HUES64 (cell line): Measurements from ENCODE around the gene ADARB1.

Experiments
- H3K27ac ChIP-seq: 2 replicates; pipeline ENCODE4 v1.7.0; 2013; ENCODE audit warnings: low read depth, low read length, inconsistent platforms
- H3K27me3 ChIP-seq: 2 replicates; pipeline ENCODE4 v1.6.1; 2013; ENCODE audit warnings: mild to moderate bottlenecking, low read length; ENCODE audit not compliant: insufficient read depth
- H3K36me3 ChIP-seq: 2 replicates; pipeline ENCODE4 v1.6.1; 2013; ENCODE audit warnings: mild to moderate bottlenecking, low read length; ENCODE audit not compliant: insufficient read depth
- H3K4me1 ChIP-seq: 2 replicates; pipeline ENCODE4 v1.6.1; 2013; ENCODE audit warnings: mild to moderate bottlenecking, low read length, moderate library complexity; ENCODE audit not compliant: insufficient read depth
- H3K4me3 ChIP-seq: 2 replicates; pipeline ENCODE4 v1.5.1; 2013; ENCODE audit warnings: mild to moderate bottlenecking, low read length, moderate library complexity
- H3K9ac ChIP-seq: 2 replicates; pipeline ENCODE4 v1.6.1; 2013; ENCODE audit warnings: mild to moderate bottlenecking, low read depth, low read length
- H3K9me3 ChIP-seq: 2 replicates; pipeline ENCODE4 v1.6.1; 2013; ENCODE audit warnings: low read depth, low read length; ENCODE audit not compliant: insufficient read depth
- WGBS: fragments of 150-250, 120-280 bp; methylation state at CpG from one replicate; pipeline ENCODE4 v1.1.7; 2013; ENCODE audit warnings: missing lambda C conversion rate; 5-methylcytosine and 5-hydroxymethylcytosine counted together

Gene ADARB1

GRCh38 chr21:45072738-45073300 lies 1.6 kb upstream of the ADARB1 start:
- Histone ChIP-seq H3K4me1 (peaks cover 8% of the 10 kb centered on the region; the same call in 1 of the 2 replicates), H3K9ac (no peak overlapping the region), H3K27me3 (peaks cover 22% of the 10 kb centered on the region), H3K4me3 (no peak overlapping the region), H3K36me3 (no peaks in the 10 kb centered on the region), H3K27ac (no peak overlapping the region), H3K9me3 (no peaks in the 10 kb centered on the region)
- 88% methylated on average over 29 of the region's 29 CpGs for WGBS

GRCh38 chr21:45073301-45074047 lies 906 bp upstream of the ADARB1 start:
- Histone ChIP-seq H3K36me3 (no peaks in the 10 kb centered on the region), H3K9me3 (no peaks in the 10 kb centered on the region), H3K9ac (peak overlapping the region; percentile 52; the same call in 1 of the 2 replicates), H3K27me3 (peaks cover 22% of the 10 kb centered on the region), H3K4me3 (peak overlapping the region; percentile 77), H3K4me1 (peaks cover 8% of the 10 kb centered on the region; the same call in 1 of the 2 replicates), H3K27ac (no peak overlapping the region)
- WGBS: 28% methylated on average over 40 of the region's 42 CpGs

GRCh38 chr21:45074818-45075595 lies 627 bp downstream of the ADARB1 start:
- peak overlapping the region; percentile 61 for H3K9ac ChIP-seq
- H3K4me3 ChIP-seq: peak overlapping the region; percentile 76
- H3K9me3 ChIP-seq: no peaks in the 10 kb centered on the region
- peaks cover 22% of the 10 kb centered on the region for H3K27me3 ChIP-seq
- H3K36me3 ChIP-seq: no peaks in the 10 kb centered on the region
- H3K27ac ChIP-seq: no peak overlapping the region
- 1% methylated on average over 98 of the region's 98 CpGs for WGBS
- peaks cover 8% of the 10 kb centered on the region; the same call in 1 of the 2 replicates for H3K4me1 ChIP-seq

GRCh38 chr21:45075596-45076244 lies 1.3 kb downstream of the ADARB1 start:
- H3K27ac ChIP-seq: no peak overlapping the region
- peak overlapping the region; percentile 76 for H3K4me3 ChIP-seq
- peaks cover 8% of the 10 kb centered on the region; the same call in 1 of the 2 replicates for H3K4me1 ChIP-seq
- no peaks in the 10 kb centered on the region for H3K36me3 ChIP-seq
- no peaks in the 10 kb centered on the region for H3K9me3 ChIP-seq
- WGBS: 42% methylated on average over 16 of the region's 18 CpGs
- peak overlapping the region; percentile 61; the same call in 1 of the 2 replicates for H3K9ac ChIP-seq
- peaks cover 22% of the 10 kb centered on the region for H3K27me3 ChIP-seq

- Histone ChIP-seq H3K9ac (no peak overlapping the region), H3K27me3 (peaks cover 22% of the 10 kb centered on the region), H3K4me3 (peak overlapping the region; percentile 76; the same call in 1 of the 2 replicates), H3K9me3 (no peaks in the 10 kb centered on the region), H3K36me3 (no peaks in the 10 kb centered on the region), H3K27ac (no peak overlapping the region), H3K4me1 (peaks cover 8% of the 10 kb centered on the region; the same call in 1 of the 2 replicates)
- 72% methylated on average over 7 of the region's 8 CpGs for WGBS
Observed at GRCh38 chr21:45076245-45076711, 1.9 kb downstream of the ADARB1 start.

- Histone ChIP-seq H3K9ac (no peak overlapping the region), H3K4me1 (peaks cover 8% of the 10 kb centered on the region; the same call in 1 of the 2 replicates), H3K9me3 (no peaks in the 10 kb centered on the region), H3K4me3 (no peak overlapping the region), H3K27me3 (peaks cover 22% of the 10 kb centered on the region), H3K36me3 (no peaks in the 10 kb centered on the region), H3K27ac (no peak overlapping the region)
- WGBS: 91% methylated on average over 4 of the region's 5 CpGs
Observed at GRCh38 chr21:45078371-45078770, 4.0 kb downstream of the ADARB1 start.

- Histone ChIP-seq H3K4me1 (peaks cover 8% of the 10 kb centered on the region; the same call in 1 of the 2 replicates), H3K4me3 (no peak overlapping the region), H3K9me3 (no peaks in the 10 kb centered on the region), H3K36me3 (no peaks in the 10 kb centered on the region), H3K9ac (no peak overlapping the region), H3K27me3 (peaks cover 22% of the 10 kb centered on the region), H3K27ac (no peak overlapping the region)
- WGBS: 98% methylated on average over 2 of the region's 2 CpGs
Observed at GRCh38 chr21:45078877-45079281, 4.5 kb downstream of the ADARB1 start.

- WGBS: 88% methylated on average over 2 of the region's 2 CpGs
Observed at GRCh38 chr21:45079351-45079750, 5.0 kb downstream of the ADARB1 start.

GRCh38 chr21:45080232-45080631 lies 5.9 kb downstream of the ADARB1 start:
- no peak overlapping the region for H3K9ac ChIP-seq
- H3K4me1 ChIP-seq: peaks cover 8% of the 10 kb centered on the region; the same call in 1 of the 2 replicates
- H3K4me3 ChIP-seq: no peak overlapping the region
- no peaks in the 10 kb centered on the region for H3K9me3 ChIP-seq
- peaks cover 17% of the 10 kb centered on the region for H3K27me3 ChIP-seq
- no peak overlapping the region for H3K27ac ChIP-seq
- WGBS: 82% methylated on average over 4 of the region's 5 CpGs
- no peaks in the 10 kb centered on the region for H3K36me3 ChIP-seq

More at GRCh38 chr21:45079351-45079750, 5.0 kb downstream of the ADARB1 start:
- Histone ChIP-seq H3K36me3 (no peaks in the 10 kb centered on the region), H3K4me1 (peaks cover 8% of the 10 kb centered on the region; the same call in 1 of the 2 replicates), H3K4me3 (no peak overlapping the region), H3K9me3 (no peaks in the 10 kb centered on the region), H3K27me3 (peaks cover 22% of the 10 kb centered on the region), H3K9ac (no peak overlapping the region), H3K27ac (no peak overlapping the region)

- H3K4me3 ChIP-seq: no peak overlapping the region
- no peaks in the 10 kb centered on the region for H3K9me3 ChIP-seq
- no peaks in the 10 kb centered on the region for H3K36me3 ChIP-seq
- H3K27me3 ChIP-seq: peaks cover 11% of the 10 kb centered on the region
- H3K27ac ChIP-seq: no peak overlapping the region
- H3K4me1 ChIP-seq: peaks cover 5% of the 10 kb centered on the region; the same call in 1 of the 2 replicates
- WGBS: 79% methylated on average over 7 of the region's 8 CpGs
- H3K9ac ChIP-seq: no peak overlapping the region
Observed at GRCh38 chr21:45080639-45081414, 6.4 kb downstream of the ADARB1 start.
